Measurements from ENCODE around the gene CDIPT. TPM values are rescaled to one million over a fixed set of nuclear protein-coding genes. Genes with fewer than 3 reads are reported as not detected.
"Not testable (repeated sequence)": the region's sequence is repeated elsewhere in the genome, so short reads cannot be mapped to it uniquely, and the experiment has no call there.

The CDIPT gene
- total RNA-seq, 1 experiment from 2014 or later = 60.5 TPM

DNA sequence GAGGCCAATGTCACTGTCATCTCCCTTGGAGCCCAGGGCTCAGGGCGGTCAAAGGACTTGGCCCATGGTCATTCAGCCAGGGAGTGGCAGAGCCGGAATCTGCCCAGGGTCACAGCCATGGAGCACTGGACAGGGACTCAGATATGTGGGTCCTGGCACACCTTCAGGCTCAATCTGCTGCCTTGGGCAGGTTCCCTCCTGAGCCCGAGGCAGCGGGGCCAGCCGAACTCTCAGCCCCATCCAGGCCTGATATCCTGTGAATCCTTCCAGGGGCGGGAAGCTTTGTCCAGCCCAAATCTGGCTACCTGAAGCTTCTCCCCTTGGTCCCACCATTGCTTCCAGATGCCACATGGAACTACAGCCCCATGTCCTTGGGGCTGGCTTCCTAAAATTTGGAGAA, 12.2 kb upstream of the CDIPT start:
- Histone ChIP-seq H3K79me2 (ENCODE audit: low read length) (no peaks in the 10 kb centered on the region), H3K9me2 (replicated peaks; ENCODE audit: low read length) (no peaks in the 10 kb centered on the region), H3K27ac (ENCODE audit: low read length) (no peak overlapping the region), H3K27me3 (ENCODE audit: low read length) (no peaks in the 10 kb centered on the region), H3K4me1 (ENCODE audit: insufficient read depth, low read length) (no peaks in the 10 kb centered on the region), H4K20me1 (ENCODE audit: low read length) (no peaks in the 10 kb centered on the region), H3K4me2 (ENCODE audit: low read length) (no peak overlapping the region), H2AFZ (ENCODE audit: low read length) (no peak overlapping the region), H3F3A (ENCODE audit: low read length, unreplicated experiment) (no peaks in the 10 kb centered on the region), H3K9me3 (ENCODE audit: low read length) (no peaks in the 10 kb centered on the region), H3K36me3 (ENCODE audit: low read depth, low read length) (no peaks in the 10 kb centered on the region), H3K4me3 (ENCODE audit: low read length) (no peak overlapping the region), H3K9ac (ENCODE audit: low read length) (no peak overlapping the region)
- ATAC-seq (no peak), DNase-seq (no peak)
- BruUV-seq (replicated peaks) = no TSS peak
- POLR2A ChIA-PET (ENCODE audit: unreplicated experiment) = no interaction called here
- CTCF ChIA-PET = no interaction called here
- intact Hi-C loops (cut with micrococcal nuclease) = no loop called here
- TF ChIP-seq, protein P1, sequence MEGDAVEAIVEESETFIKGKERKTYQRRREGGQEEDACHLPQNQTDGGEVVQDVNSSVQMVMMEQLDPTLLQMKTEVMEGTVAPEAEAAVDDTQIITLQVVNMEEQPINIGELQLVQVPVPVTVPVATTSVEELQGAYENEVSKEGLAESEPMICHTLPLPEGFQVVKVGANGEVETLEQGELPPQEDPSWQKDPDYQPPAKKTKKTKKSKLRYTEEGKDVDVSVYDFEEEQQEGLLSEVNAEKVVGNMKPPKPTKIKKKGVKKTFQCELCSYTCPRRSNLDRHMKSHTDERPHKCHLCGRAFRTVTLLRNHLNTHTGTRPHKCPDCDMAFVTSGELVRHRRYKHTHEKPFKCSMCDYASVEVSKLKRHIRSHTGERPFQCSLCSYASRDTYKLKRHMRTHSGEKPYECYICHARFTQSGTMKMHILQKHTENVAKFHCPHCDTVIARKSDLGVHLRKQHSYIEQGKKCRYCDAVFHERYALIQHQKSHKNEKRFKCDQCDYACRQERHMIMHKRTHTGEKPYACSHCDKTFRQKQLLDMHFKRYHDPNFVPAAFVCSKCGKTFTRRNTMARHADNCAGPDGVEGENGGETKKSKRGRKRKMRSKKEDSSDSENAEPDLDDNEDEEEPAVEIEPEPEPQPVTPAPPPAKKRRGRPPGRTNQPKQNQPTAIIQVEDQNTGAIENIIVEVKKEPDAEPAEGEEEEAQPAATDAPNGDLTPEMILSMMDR (conservative IDR thresholded peaks at IDR 0.05; ENCODE audit: low read depth, low read length) = no peak
- TF ChIP-seq EZH2 (IDR thresholded peaks at IDR 0.05; ENCODE audit: low read length, unreplicated experiment) = no peak
- TF ChIP-seq EZH2phosphoT487 (IDR thresholded peaks at IDR 0.05; ENCODE audit: borderline replicate concordance, low read length) = no peak

DNA sequence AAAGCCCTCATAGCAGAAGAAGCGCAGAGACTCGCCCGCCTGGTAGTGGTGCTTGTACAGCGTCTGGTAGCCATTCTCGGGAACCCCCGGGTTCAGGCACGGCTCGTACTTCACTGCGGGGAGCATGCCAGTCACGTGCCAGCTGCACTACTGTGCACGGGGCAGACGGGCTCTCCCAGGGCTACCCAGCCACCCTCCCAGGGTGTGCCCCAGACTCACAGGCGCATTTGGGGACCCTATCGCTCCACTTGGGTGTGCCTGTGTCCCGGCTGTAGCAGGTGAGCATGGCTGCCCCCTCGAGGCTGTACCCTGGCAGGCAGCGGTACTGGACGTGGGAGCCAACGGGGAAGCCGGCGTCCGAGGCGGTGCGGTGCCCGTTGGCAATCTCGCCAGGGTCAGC, 10.3 kb upstream of the CDIPT start:
- Histone ChIP-seq H3K9me2 (replicated peaks; ENCODE audit: low read length) (no peaks in the 10 kb centered on the region), H3K27me3 (ENCODE audit: low read length) (no peaks in the 10 kb centered on the region), H3K27ac (ENCODE audit: low read length) (no peak overlapping the region), H3K4me1 (ENCODE audit: insufficient read depth, low read length) (no peaks in the 10 kb centered on the region), H2AFZ (ENCODE audit: low read length) (no peak overlapping the region), H3K4me2 (ENCODE audit: low read length) (no peak overlapping the region), H3K36me3 (ENCODE audit: low read depth, low read length) (no peaks in the 10 kb centered on the region), H3F3A (ENCODE audit: low read length, unreplicated experiment) (no peaks in the 10 kb centered on the region), H3K4me3 (ENCODE audit: low read length) (no peak overlapping the region), H3K79me2 (ENCODE audit: low read length) (no peaks in the 10 kb centered on the region), H3K9me3 (ENCODE audit: low read length) (no peaks in the 10 kb centered on the region), H4K20me1 (ENCODE audit: low read length) (no peaks in the 10 kb centered on the region), H3K9ac (ENCODE audit: low read length) (no peak overlapping the region)
- CTCF ChIA-PET = no interaction called here
- DNase-seq = no peak
- no TSS peak for BruUV-seq (replicated peaks)
- POLR2A ChIA-PET (ENCODE audit: unreplicated experiment) = no interaction called here
- no peak for ATAC-seq
- intact Hi-C loops (cut with micrococcal nuclease) = no loop called here
- TF ChIP-seq, protein P1 (conservative IDR thresholded peaks at IDR 0.05; ENCODE audit: low read depth, low read length) = no peak
- TF ChIP-seq EZH2 (IDR thresholded peaks at IDR 0.05; ENCODE audit: low read length, unreplicated experiment) (no peak), EZH2phosphoT487 (IDR thresholded peaks at IDR 0.05; ENCODE audit: borderline replicate concordance, low read length) (no peak)

DNA sequence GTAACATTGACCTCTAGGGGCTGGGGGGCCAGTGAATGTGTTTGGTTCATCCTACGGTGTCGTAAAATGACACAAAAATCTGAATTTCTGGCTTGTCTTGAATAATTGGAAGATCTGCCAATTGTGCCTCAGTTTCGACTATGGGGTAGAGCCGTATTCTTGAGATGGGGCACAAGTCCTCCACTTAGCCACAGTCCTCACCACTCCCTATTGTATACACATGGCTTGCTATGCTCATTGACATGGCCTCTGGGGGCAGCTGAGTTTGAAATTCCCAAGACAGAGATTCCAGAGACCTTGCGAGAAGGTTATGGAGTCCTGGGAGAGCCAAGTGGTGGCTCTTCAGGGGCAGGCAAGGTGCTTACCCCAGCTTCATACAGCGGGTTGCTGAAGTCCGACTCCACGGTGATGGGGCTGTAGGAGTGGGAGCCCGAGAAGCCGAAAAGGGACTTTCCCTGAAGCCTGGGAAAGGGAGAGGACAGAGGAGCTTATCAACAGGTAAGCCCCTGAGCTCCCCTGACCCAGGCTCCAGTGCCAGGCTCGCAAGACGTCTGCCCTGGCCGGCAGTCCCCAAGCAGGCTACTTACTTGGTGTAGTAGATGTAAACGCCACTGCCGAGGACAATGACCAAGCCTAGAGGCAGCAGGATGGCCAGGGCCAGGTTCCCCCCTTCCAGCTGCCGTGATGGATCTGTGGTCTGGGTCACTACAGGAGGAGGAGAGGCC, 9.0 kb upstream of the CDIPT start:
- CTCF ChIA-PET = no interaction called here
- Histone ChIP-seq H3K27me3 (ENCODE audit: low read length) (no peaks in the 10 kb centered on the region), H3F3A (ENCODE audit: low read length, unreplicated experiment) (no peaks in the 10 kb centered on the region), H3K79me2 (ENCODE audit: low read length) (no peaks in the 10 kb centered on the region), H2AFZ (ENCODE audit: low read length) (no peak overlapping the region), H3K4me2 (ENCODE audit: low read length) (no peak overlapping the region), H3K4me1 (ENCODE audit: insufficient read depth, low read length) (no peaks in the 10 kb centered on the region), H3K9me3 (ENCODE audit: low read length) (no peaks in the 10 kb centered on the region), H3K9me2 (replicated peaks; ENCODE audit: low read length) (no peaks in the 10 kb centered on the region), H3K9ac (ENCODE audit: low read length) (no peak overlapping the region), H3K27ac (ENCODE audit: low read length) (no peak overlapping the region), H3K36me3 (ENCODE audit: low read depth, low read length) (no peaks in the 10 kb centered on the region), H4K20me1 (ENCODE audit: low read length) (no peaks in the 10 kb centered on the region), H3K4me3 (ENCODE audit: low read length) (no peak overlapping the region)
- ATAC-seq = no peak
- POLR2A ChIA-PET (ENCODE audit: unreplicated experiment) = no interaction called here
- intact Hi-C loops (cut with micrococcal nuclease) = no loop called here
- TF ChIP-seq EZH2phosphoT487 (IDR thresholded peaks at IDR 0.05; ENCODE audit: borderline replicate concordance, low read length) (no peak), EZH2 (IDR thresholded peaks at IDR 0.05; ENCODE audit: low read length, unreplicated experiment) (no peak)
- TF ChIP-seq, protein P1 (conservative IDR thresholded peaks at IDR 0.05; ENCODE audit: low read depth, low read length) = no peak
- DNase-seq = no peak
- BruUV-seq (replicated peaks) = no TSS peak

DNA sequence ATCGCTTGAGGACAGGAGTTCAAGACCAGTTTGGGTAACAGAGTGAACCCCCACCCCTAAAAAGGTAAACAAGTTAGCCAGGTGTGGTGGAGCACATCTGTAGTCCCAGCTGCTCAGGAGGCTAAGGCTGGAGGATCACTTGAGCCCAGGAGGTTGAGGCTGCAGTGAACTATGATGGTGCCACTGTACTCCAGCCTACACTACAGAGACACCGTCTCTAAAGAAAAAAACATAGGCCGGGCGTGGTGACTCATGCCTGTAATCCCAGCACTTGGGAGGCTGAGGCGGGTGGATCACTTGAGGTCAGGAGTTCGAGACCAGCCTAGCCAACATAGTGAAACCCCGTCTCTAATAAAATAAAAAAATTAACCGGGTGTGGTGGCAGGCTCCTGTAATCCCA, 6.0 kb upstream of the CDIPT start:
- H3K36me3 ChIP-seq (ENCODE audit: low read depth, low read length); H3K9ac ChIP-seq (ENCODE audit: low read length); BruUV-seq (replicated peaks); H3K9me2 ChIP-seq (replicated peaks; ENCODE audit: low read length); H4K20me1 ChIP-seq (ENCODE audit: low read length); DNase-seq; H2AFZ ChIP-seq (ENCODE audit: low read length); ATAC-seq; H3F3A ChIP-seq (ENCODE audit: low read length, unreplicated experiment); H3K4me2 ChIP-seq (ENCODE audit: low read length); intact Hi-C loops (cut with micrococcal nuclease); H3K27me3 ChIP-seq (ENCODE audit: low read length); CTCF ChIA-PET; H3K4me1 ChIP-seq (ENCODE audit: insufficient read depth, low read length); H3K4me3 ChIP-seq (ENCODE audit: low read length); H3K79me2 ChIP-seq (ENCODE audit: low read length); H3K27ac ChIP-seq (ENCODE audit: low read length); H3K9me3 ChIP-seq (ENCODE audit: low read length); POLR2A ChIA-PET (ENCODE audit: unreplicated experiment): not testable (repeated sequence)
